ENCODE measurements around the gene CEP68.

Gene CEP68

DNA sequence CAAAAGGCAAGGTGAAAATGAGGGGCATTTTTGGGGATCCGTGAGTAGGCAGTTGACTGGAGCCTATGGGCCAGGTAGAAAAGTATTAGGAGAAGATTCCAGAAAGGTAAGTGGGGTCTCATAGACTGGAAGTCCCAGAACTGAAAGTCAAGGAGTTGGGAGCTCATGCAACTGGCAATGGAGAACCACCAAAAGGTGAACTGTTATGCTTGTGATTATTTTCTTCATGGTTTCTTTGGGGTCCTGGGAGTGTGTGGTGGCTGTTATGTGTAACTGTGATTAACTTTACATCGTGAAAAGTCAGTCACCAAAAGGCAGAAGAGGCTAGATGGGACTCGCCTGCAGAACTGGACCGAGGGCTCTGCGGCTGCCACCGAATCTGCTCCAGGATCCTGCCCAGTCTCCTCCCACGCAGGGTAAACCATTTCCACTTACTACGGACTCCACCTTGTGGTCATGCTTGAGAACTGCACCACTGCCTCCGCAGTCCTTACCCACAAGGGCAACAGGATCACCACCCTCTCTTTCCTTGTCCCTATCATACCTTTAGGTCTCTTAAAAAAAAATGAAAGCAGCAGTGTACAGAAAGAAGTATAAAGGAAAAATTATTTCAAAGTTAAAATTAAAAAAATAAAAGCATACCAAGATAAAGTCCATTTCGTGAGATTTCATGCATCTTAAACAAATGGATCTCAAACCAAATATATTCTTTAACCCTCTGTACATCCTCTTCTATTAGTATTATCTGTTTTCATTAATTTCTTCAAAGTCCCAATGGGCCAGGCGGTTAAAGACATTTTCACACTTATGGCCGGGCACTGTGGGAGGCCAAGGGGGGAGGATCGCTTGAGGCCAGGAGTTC, 15.6 kb upstream of the CEP68 start:
- TF ChIP-seq, protein P1, sequence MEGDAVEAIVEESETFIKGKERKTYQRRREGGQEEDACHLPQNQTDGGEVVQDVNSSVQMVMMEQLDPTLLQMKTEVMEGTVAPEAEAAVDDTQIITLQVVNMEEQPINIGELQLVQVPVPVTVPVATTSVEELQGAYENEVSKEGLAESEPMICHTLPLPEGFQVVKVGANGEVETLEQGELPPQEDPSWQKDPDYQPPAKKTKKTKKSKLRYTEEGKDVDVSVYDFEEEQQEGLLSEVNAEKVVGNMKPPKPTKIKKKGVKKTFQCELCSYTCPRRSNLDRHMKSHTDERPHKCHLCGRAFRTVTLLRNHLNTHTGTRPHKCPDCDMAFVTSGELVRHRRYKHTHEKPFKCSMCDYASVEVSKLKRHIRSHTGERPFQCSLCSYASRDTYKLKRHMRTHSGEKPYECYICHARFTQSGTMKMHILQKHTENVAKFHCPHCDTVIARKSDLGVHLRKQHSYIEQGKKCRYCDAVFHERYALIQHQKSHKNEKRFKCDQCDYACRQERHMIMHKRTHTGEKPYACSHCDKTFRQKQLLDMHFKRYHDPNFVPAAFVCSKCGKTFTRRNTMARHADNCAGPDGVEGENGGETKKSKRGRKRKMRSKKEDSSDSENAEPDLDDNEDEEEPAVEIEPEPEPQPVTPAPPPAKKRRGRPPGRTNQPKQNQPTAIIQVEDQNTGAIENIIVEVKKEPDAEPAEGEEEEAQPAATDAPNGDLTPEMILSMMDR (IDR thresholded peaks at IDR 0.05; ENCODE audit: low read depth, low read length, missing control alignments), result peak; percentile 92
- no peak overlapping the region for H3K4me3 ChIP-seq (replicated peaks; ENCODE audit: low read depth, low read length)
- DNase-seq (ENCODE audit: extremely low read depth, low read depth), result peak; percentile 59

DNA sequence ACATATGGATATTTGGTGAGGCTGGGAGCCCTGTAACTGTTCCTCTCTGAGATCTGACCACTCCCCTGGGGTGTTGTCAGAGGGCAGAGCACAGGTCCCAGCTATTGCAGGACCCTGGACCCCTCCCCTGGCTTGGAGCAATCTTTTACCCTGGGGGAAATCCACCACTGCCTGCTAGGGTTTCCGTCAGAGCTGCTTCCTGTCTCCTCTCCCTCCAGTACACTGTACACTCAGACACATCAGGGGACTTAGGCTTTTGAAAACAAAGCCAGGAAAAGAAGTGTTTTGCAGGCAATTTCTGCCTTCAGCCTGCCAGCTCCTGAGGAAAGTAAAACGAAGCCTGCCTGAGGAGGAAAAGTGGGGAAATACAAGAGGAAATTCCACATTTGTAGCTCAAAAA, 13.2 kb upstream of the CEP68 start:
- TF ChIP-seq, protein P1 (IDR thresholded peaks at IDR 0.05; ENCODE audit: low read depth, low read length, missing control alignments), result no peak
- H3K4me3 ChIP-seq (replicated peaks; ENCODE audit: low read depth, low read length), result no peak overlapping the region
- DNase-seq (ENCODE audit: extremely low read depth, low read depth), result no peak

DNA sequence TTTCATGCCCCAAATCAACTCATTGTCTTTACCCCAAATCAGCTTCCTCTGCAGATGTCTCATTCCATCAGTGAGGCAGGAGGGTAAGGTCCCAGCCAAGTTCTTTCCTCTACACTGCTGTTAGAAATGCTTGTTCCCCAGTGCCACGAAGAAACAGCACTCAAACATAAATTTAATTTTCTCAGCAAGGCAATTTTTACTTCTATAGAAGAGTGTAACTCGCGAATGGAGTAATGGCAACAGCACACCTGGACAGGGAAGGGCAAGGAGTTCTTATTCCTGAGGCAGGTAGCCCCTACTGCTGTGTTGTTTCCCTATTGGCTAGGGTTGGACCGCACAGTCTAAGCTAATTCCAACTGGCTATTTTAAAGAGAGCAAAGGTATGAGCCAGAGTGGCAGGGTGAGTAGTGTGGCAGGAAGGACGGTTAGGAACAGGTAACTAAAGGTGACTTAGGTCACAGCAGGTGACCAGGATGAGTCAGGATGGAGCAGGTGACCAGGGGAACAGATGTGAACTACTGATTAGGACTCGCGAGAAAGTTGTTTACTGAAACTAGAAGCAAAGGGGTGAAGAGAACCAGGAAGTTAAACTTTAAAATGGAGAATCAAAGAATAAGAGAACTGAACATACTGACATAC, 12.0 kb upstream of the CEP68 start:
- TF ChIP-seq, protein P1 (IDR thresholded peaks at IDR 0.05; ENCODE audit: low read depth, low read length, missing control alignments), result no peak
- DNase-seq (ENCODE audit: extremely low read depth, low read depth), result no peak
- no peak overlapping the region for H3K4me3 ChIP-seq (replicated peaks; ENCODE audit: low read depth, low read length)

DNA sequence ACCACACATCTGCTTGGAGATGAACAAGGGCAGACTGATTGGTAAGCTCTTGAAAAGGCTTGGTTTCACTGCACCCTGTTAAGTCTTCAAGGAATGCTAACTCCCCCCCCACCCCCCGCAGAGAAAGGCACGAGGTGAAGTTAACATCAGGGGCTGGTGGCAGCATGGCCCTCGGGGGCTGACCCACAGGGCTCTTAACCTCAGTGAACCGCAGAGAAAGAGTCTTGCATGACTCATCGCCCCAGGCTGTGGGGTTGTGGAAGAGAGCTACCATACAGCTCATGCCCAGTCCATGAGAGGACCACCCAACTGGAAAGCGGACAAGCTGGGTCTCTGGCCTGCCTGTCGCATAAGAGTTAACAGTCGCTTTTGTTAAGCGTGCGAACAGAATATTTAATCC, 10.6 kb upstream of the CEP68 start:
- TF ChIP-seq, protein P1 (IDR thresholded peaks at IDR 0.05; ENCODE audit: low read depth, low read length, missing control alignments), result no peak
- DNase-seq (ENCODE audit: extremely low read depth, low read depth), result no peak

DNA sequence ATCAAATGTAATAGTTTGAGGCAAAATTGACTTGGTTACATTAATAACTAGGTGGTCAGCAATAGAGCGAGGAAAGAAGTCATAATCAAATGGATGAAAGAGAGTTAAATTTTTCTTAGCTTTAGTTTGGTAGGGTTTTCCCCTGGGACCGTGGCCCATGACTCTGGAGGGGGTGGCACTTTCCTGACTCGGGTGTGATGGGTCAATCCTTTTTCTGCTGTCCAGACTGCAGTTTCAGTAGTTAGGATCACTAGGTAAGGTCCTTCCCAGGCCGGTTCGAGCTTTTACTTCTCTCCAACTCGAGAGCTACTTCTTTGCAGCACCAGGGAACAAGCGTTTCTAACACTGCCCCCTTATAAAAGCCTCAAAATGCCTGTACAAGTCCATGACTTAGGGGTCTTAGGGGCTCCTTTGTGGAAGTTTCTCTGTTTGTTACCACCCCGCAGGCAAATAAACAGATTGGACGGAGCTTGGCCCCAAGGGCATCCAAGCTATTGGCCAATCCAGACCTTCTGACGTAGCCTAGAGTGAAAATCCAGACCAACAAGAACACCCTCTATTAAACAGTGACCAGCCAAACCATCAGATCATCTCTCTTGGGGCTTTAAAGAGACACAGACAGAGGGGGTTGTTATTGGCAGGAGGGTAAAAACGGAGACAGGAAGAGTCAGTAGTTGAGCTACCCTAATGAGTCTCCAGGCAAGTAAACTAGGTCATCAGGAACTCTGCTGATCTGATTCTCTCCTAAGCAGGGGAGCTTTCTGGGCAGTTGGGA, 9.4 kb upstream of the CEP68 start:
- TF ChIP-seq, protein P1 (IDR thresholded peaks at IDR 0.05; ENCODE audit: low read depth, low read length, missing control alignments), result no peak
- no peak overlapping the region for H3K4me3 ChIP-seq (replicated peaks; ENCODE audit: low read depth, low read length)

More for the DNA sequence above, 10.6 kb upstream of the CEP68 start:
- H3K4me3 ChIP-seq (replicated peaks; ENCODE audit: low read depth, low read length), result no peak overlapping the region

DNA sequence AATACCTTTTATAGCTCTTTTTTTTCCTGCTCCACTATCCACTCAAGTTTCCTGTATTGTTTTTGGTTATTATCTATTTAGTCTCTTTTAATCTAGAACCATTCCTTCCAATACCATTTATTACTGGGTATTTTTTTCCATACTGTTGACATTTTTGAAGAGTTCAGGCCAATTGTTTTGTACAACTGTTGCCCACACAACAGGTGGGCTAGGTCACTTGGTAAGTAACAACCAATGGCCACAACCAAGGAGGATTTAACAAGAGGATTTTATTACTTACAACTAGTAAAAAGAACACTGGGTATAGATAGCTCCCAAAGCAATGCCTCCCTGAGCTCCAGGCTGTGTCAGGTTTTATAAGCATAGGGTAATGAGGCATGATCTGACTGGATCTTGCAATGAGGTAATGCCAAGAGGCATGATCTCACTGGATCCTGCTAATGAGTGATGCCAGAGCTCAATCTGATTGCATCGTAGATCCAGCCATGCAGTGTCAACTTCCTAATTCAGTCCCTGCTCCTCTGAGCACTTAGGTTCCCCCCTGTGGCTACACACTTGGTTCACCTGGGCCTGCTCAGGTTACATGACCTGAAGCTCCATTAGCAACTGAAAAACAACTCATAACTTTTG, 7.1 kb upstream of the CEP68 start:
- DNase-seq (ENCODE audit: extremely low read depth, low read depth), result no peak

More for the DNA sequence above, 9.4 kb upstream of the CEP68 start:
- no peak for DNase-seq (ENCODE audit: extremely low read depth, low read depth)

More for the DNA sequence above, 7.1 kb upstream of the CEP68 start:
- no peak overlapping the region for H3K4me3 ChIP-seq (replicated peaks; ENCODE audit: low read depth, low read length)
- TF ChIP-seq, protein P1 (IDR thresholded peaks at IDR 0.05; ENCODE audit: low read depth, low read length, missing control alignments), result no peak
